ENCODE measurements around the gene CHST7.

The CHST7 gene

DNA sequence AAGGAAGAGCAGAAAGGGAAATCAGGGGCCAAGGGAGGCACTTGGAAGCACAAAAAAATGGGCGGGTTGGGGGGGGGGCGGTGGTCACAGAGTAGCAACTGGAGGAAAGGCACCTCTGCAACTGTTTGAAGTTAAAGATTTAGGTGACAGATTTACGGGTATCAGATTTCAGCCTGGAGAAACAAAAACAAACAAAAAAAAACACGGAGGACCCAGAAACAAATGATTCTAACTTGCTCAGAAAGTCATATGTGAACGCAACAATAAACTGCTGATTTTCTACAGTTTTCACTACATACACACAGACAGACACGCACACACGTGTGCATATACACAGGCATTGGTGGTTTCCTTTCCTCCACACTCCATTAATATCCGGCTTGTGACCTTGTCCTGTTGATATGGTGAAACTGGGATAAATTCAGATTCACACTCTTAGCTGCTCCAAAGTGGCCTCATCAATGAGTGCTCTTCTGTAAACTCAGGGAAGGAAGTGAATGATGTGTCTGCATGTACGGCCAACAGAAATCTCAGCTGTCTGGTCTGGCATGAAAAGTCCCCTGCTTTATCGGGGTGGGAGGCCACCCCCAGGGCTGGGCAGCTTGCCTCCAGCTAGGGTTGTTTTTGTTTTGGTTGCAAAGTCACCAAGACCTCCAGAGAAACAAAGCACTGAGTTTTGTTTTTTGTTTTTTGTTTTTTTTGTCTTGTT lies 54.3 kb downstream of the CHST7 start:
- Mint-ChIP-seq H3K27me3 (ENCODE audit: low read depth) (no peaks in the 10 kb centered on the region), H3K4me1 (peaks cover 15% of the 10 kb centered on the region), H3K27ac (peak overlapping the region; percentile 12 to 34 (median 23)), H3K9me3 (peaks cover 5% of the 10 kb centered on the region), H3K36me3 (ENCODE audit: low read depth) (peaks cover 4% of the 10 kb centered on the region), H3K4me3 (no peak overlapping the region)
- TF ChIP-seq, protein P1, sequence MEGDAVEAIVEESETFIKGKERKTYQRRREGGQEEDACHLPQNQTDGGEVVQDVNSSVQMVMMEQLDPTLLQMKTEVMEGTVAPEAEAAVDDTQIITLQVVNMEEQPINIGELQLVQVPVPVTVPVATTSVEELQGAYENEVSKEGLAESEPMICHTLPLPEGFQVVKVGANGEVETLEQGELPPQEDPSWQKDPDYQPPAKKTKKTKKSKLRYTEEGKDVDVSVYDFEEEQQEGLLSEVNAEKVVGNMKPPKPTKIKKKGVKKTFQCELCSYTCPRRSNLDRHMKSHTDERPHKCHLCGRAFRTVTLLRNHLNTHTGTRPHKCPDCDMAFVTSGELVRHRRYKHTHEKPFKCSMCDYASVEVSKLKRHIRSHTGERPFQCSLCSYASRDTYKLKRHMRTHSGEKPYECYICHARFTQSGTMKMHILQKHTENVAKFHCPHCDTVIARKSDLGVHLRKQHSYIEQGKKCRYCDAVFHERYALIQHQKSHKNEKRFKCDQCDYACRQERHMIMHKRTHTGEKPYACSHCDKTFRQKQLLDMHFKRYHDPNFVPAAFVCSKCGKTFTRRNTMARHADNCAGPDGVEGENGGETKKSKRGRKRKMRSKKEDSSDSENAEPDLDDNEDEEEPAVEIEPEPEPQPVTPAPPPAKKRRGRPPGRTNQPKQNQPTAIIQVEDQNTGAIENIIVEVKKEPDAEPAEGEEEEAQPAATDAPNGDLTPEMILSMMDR (IDR thresholded peaks at IDR 0.05; ENCODE audit: unreplicated experiment in 3 of 3), result no peak

DNA sequence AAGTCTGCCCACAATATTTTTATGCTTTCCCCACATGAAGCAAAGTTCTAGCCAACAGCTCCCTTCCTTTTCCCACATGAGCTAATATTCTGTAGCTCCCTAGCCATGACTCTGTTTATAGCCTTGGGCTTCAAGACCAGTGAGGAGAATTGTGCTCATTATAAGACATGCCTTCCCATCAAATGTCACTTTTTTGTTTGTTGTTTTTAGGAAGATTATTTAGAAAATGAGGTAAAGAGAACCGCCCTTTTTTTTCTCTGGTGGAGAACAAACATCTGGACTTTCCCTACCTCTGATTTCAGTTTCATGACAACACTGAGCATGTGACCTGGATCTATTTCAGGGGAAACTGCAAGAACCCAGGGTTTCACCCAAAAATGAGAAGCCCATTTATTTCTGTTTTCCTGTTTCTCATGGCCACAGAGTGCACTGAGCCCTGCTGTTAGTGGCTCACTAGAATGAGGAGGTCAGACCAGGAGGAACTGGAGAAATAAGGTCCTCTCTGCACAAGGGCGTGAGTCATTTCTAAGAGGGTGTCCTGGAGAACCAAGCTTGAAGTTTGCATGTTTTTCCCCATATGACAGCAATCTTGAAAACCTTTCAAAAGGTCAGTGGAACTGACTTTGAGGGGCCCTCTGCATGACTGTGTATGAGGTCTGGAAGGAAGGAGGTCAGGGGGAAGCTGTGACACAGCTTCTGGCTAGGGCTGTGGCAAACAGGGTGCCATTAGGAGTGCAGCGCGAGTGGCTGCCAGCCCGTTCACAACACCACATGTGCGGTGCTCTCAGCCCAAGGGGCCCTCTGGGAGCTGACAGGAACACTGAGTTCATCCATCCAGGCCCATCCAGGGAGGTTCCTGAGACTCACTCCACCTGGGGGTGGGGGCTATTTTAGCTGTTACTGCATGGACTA lies 55.2 kb downstream of the CHST7 start:
- TF ChIP-seq, protein P1 (IDR thresholded peaks at IDR 0.05; ENCODE audit: unreplicated experiment in 3 of 3), result no peak
- Mint-ChIP-seq H3K9me3 (peaks cover 5% of the 10 kb centered on the region), H3K4me3 (no peak overlapping the region)

DNA sequence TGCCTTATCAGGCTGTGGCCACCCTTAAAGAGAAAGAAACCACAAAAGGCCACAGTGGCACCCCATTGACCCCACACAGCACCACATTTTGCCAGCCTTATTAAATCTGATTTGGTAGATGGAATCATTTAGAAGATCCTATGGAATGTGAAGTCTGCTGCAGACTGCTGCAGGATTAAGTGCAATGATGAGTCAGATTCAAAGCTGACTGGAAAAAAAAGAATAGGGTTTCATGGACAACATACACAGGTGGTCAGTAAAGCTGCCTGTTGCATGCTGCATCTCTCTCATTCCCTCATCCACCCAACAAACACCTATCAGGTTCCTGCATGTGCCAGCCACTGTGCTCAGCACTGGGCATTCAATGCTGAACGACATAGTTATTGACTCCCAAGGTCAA lies 56.6 kb downstream of the CHST7 start:
- Mint-ChIP-seq H3K27me3 (ENCODE audit: low read depth) (no peaks in the 10 kb centered on the region), H3K36me3 (ENCODE audit: low read depth) (peaks cover 4% of the 10 kb centered on the region), H3K4me3 (no peak overlapping the region), H3K27ac (no peak overlapping the region), H3K9me3 (peaks cover 5% of the 10 kb centered on the region), H3K4me1 (peaks cover 15% of the 10 kb centered on the region)
- TF ChIP-seq, protein P1 (IDR thresholded peaks at IDR 0.05; ENCODE audit: unreplicated experiment in 3 of 3), result no peak

More for the DNA sequence above, 55.2 kb downstream of the CHST7 start:
- peak overlapping the region in 1 of 3 experiments; percentile 34 for H3K27ac Mint-ChIP-seq
- H3K4me1 Mint-ChIP-seq, result peaks cover 15% of the 10 kb centered on the region
- H3K36me3 Mint-ChIP-seq (ENCODE audit: low read depth), result peaks cover 4% of the 10 kb centered on the region
- H3K27me3 Mint-ChIP-seq (ENCODE audit: low read depth), result no peaks in the 10 kb centered on the region

DNA sequence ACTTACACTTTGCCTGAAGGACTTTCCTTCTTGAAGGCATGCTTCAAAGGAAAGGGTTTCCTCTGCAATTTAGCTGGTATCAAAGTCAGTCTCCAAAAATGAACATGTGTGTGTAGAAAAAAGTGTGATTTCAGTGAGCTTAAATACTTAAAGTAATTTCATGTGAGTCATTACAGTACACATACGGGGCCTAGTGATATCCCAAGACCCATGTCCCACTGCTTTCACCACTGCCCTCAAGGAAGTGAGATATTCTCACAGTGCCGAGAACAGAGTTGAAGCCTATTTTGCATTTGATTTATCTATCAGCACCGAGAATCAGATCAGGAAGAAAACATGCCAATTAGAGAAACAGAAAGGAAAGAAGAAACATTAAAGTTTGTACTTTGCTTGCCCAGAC lies 61.0 kb downstream of the CHST7 start:
- TF ChIP-seq, protein P1 (IDR thresholded peaks at IDR 0.05; ENCODE audit: unreplicated experiment in 3 of 3), result no peak
- no peaks in the 10 kb centered on the region for H3K4me1 Mint-ChIP-seq
- no peak overlapping the region for H3K27ac Mint-ChIP-seq

DNA sequence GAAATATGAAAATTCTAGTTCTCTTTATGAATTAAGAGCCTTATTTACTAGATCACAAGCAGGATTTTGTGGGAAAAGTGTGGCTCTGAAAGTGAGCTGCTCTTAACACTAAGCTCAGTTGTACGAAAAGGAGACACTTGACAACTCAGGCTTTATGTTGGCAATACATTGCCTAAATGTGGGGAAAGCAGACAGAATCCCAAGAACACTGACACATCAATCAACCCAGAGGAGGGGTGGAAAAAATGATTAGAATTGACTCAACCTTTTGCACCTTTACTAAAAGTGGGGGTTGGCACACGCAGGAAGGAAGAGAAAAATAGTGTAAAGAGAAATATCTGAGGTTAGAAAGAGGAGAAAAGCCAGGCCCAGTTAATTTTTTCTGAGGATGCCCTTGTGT lies 61.6 kb downstream of the CHST7 start:
- Mint-ChIP-seq H3K9me3 (peaks cover 2% of the 10 kb centered on the region), H3K4me1 (no peaks in the 10 kb centered on the region), H3K36me3 (ENCODE audit: low read depth) (no peaks in the 10 kb centered on the region), H3K4me3 (no peak overlapping the region), H3K27ac (no peak overlapping the region), H3K27me3 (ENCODE audit: low read depth) (no peaks in the 10 kb centered on the region)
- TF ChIP-seq, protein P1 (IDR thresholded peaks at IDR 0.05; ENCODE audit: unreplicated experiment in 3 of 3), result no peak

More for the DNA sequence above, 61.0 kb downstream of the CHST7 start:
- no peak overlapping the region for H3K4me3 Mint-ChIP-seq
- H3K9me3 Mint-ChIP-seq, result peaks cover 2% of the 10 kb centered on the region
- no peaks in the 10 kb centered on the region for H3K27me3 Mint-ChIP-seq (ENCODE audit: low read depth)
- H3K36me3 Mint-ChIP-seq (ENCODE audit: low read depth), result no peaks in the 10 kb centered on the region
